Coronary artery (tissue), 2 donors: ENCODE measurements around the gene BICD1.

Experiments
- DNase-seq: peaks from one replicate; pipeline ENCODE4 v3.0.0-alpha.2; 2017; ENCODE audit warnings: low spot score
- H3K27ac ChIP-seq, 2 donors: fragments of 200-600 bp; sonication (generic); one replicate each; pipeline ENCODE4 v1.5.1; 2016 to 2019
- H3K4me3 ChIP-seq: fragments of 200-600 bp; sonication (generic); 2 replicates; pipeline ENCODE4 v1.5.1; 2016; ENCODE audit warnings: mild to moderate bottlenecking, moderate library complexity
- TF ChIP-seq, protein P1 (sequence below): fragments of 200-600 bp; sonication (generic); IDR thresholded peaks from one replicate; pipeline ENCODE4 v1.5.1; 2019; ENCODE audit warnings: antibody characterized with exemption

Gene BICD1

DNA sequence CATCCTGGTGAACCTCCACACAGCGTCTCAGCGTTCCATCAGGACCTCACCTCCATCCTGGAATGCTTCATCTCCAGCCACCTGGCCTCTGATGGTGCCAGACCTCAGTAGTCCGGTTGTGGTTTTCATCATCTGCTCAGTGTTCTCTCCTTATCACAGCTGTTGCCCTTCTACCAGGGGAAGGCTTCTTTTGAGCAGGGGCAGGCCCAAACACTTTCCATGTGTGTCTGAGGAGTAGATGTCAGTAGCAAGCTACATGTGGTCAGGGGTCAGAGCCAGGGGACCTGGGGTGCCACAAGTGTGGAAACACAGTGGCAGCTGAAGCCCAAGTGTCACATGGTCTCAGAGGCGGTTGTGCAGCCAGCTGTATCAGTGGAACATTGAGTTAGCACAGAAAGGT, 262.6 kb downstream of the BICD1 start:
- H3K27ac ChIP-seq = no peak overlapping the region
- DNase-seq = no peak
- H3K4me3 ChIP-seq = no peak overlapping the region
- TF ChIP-seq, protein P1, sequence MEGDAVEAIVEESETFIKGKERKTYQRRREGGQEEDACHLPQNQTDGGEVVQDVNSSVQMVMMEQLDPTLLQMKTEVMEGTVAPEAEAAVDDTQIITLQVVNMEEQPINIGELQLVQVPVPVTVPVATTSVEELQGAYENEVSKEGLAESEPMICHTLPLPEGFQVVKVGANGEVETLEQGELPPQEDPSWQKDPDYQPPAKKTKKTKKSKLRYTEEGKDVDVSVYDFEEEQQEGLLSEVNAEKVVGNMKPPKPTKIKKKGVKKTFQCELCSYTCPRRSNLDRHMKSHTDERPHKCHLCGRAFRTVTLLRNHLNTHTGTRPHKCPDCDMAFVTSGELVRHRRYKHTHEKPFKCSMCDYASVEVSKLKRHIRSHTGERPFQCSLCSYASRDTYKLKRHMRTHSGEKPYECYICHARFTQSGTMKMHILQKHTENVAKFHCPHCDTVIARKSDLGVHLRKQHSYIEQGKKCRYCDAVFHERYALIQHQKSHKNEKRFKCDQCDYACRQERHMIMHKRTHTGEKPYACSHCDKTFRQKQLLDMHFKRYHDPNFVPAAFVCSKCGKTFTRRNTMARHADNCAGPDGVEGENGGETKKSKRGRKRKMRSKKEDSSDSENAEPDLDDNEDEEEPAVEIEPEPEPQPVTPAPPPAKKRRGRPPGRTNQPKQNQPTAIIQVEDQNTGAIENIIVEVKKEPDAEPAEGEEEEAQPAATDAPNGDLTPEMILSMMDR = no peak

DNA sequence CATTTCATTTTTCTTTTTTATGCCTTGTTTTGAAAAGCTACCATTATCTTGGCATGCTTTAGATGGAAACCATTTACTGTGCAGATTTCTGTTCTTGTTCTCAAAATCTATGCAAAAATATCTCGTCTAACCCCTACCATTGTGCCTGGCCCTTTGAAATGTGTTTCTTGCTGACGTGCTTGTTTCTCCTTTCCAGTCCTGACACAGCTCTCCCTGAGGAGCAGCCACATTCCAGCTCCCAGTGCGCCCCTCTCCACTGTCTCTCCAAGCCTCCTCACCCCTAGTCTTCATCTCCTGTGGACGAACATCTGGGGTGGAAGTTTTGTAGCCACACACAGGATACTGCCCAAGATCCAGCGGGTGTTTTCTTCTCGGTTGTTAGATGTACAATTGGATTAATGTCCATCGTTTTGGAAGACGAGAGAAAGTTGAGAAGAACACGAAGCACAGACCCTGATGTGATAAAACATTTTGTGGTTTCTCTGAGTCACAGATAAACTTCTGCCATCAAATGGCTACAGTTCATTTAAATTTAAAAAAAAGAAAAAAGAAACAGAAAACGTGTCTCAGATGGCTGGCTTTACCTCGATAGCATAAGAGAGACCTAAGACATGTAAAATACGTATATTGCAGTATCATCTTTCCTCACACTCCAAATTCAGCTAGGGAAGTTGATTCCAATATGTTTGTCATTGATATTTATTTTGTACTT, 270.9 kb downstream of the BICD1 start:
- TF ChIP-seq, protein P1 = no peak
- H3K4me3 ChIP-seq = no peak overlapping the region
- no peak overlapping the region for H3K27ac ChIP-seq
- DNase-seq = no peak

DNA sequence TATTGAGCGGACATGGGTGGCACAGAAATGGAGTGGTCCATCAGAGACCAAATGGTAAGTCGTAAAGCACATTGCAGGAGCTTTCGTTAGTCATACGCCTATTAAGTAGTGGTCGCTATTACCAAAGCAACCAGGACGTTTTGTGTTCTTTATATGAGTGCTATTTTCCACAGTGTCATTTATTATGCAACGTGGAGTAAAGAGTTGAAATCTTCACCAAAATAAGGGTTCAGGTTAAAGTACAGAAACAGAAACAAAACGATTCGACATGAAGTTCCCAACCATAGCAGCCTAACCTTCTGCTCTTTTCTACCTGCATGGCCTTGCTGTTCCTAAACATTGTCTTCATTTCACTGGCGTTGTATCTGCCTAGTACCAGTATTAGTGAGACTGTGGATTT, 272.6 kb downstream of the BICD1 start:
- no peak overlapping the region for H3K27ac ChIP-seq

DNA sequence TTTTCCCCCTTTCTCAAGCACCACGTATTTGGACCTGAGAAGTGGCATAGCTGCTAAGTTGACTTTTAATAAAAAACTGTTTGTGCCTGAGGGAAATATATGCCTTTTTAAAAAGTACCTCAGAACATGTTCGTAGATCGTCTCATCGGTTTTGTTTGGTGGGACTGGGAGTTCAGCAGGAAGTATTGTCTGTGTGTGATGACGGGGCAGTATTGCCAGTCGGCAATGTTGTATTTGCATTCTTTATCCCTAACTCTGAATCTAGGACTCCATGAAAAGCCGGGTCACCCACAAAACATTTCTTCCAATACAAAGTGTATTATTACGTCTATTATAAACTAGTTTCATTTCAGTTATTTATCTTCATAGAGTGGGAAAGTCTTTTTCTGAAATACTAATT, 273.0 kb downstream of the BICD1 start:
- no peak overlapping the region for H3K4me3 ChIP-seq
- TF ChIP-seq, protein P1 = no peak
- no peak for DNase-seq
- H3K27ac ChIP-seq = no peak overlapping the region

More for the DNA sequence above, 272.6 kb downstream of the BICD1 start:
- no peak overlapping the region for H3K4me3 ChIP-seq
- TF ChIP-seq, protein P1 = no peak
- no peak for DNase-seq

DNA sequence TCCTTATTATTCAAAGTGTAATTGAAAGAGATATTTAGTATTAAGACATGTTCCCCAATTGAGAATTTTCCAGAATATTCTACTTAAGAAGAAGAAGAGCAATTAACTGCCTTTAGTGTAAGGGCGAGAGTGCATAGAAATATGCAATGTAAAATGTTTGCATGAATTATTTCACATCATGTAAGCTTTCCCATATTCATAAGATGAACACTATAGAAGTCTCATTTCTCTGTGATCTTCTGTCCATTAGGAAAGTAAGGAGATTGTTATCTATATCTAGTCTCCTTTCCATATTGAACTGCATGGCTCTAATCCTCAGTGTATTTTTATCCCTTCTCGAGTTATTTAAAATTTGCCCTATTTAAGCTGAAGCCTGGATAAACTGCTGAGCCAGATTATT, 275.6 kb downstream of the BICD1 start:
- Histone ChIP-seq H3K4me3 (no peak overlapping the region), H3K27ac (no peak overlapping the region)
- TF ChIP-seq, protein P1 = no peak
- DNase-seq = no peak

DNA sequence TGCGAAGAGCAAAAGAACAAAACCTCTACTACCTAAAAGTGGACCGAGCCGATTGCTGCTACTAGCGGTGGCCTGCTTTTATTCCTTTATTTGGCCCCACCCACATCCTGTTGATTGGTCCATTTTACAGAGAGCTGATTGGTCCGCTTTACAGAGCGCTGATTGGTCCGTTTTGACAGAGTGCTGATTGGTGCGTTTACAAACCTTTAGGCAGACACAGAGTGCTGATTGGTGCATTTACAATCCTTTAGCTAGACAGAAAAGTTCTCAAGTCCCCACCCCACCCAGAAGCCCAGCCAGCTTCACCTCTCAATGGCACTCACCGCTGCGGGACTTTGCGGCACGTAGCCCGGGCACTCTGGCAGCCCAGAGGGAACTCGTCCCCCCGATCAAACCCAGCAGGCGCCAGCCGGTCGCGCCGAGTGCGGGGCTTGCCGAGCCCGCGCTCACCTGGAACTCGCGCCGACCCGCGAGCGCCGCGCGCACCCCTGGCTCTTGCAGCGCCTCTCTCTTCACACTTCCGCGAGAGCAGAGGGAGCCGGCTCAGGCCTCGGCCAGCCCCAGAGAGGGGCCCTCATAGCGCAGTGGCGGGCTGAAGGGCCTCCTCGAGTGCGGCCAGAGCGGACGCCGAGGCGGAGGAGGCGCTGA, 284.0 kb downstream of the BICD1 start:
- no peak for DNase-seq
- Histone ChIP-seq H3K4me3 (peak overlapping the region; percentile 68), H3K27ac (no peak overlapping the region)
- TF ChIP-seq, protein P1 = no peak

DNA sequence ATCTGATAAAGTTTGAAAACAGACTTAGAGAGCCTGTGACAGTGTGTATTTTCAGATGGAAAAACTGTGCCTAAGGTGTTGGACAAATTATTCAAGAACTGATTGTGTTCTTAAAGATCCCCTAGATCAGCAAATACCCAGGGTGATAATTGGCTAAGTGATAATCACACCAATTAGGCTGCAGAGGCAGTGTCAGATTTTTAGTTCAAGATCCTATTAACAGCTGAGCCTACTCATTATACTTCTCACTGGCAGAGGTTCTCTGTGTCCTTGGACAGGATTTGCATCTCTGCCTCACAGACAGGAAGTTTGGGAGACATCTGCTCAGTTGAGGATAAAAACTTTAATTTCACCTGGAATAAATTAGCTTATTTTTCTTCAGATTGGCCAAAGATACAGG, 288.4 kb downstream of the BICD1 start:
- TF ChIP-seq, protein P1 = no peak
- Histone ChIP-seq H3K4me3 (no peak overlapping the region), H3K27ac (no peak overlapping the region)
- DNase-seq = no peak
